K562 (cell line): ENCODE data around the gene KAT7. TPM values are rescaled to one million over a fixed set of nuclear protein-coding genes. Genes with fewer than 3 reads are reported as not detected.

Experiments
- AFF4 ChIP-seq: sonication (generic); formaldehyde crosslinking; IDR thresholded peaks from 2 replicates; pipeline ENCODE4 v1.8.0; 2023; ENCODE audit warnings: mild to moderate bottlenecking, missing genetic modification reagents
- DPF2 ChIP-seq: fragments of 450-650 bp; IDR thresholded peaks from 2 replicates; pipeline ENCODE4 v1.6.1; 2016
- MYC ChIP-seq, 2 experiments: fragments of 250-450 bp in 1 of 2; sonication (Bioruptor Pico) in 1 of 2; IDR thresholded peaks; 2 replicates each; pipeline versions ENCODE4 v1.5.1 to v1.6.1; 2012 to 2021; ENCODE audit warnings: low read depth in 2 of 2, borderline replicate concordance in 1 of 2, improper control_type of control experiment in 1 of 2, low read length in 1 of 2, mild to moderate bottlenecking in 1 of 2, moderate library complexity in 1 of 2
- NCOR1 ChIP-seq: fragments of 450-650 bp; IDR thresholded peaks from 2 replicates; pipeline ENCODE4 v1.6.1; 2016; ENCODE audit warnings: mild to moderate bottlenecking, moderate library complexity
- THAP7 ChIP-seq: fragments of 250-450 bp; sonication (Bioruptor Pico); IDR thresholded peaks from 2 replicates; pipeline ENCODE4 v1.5.0; 2021
- ZBTB5 ChIP-seq: fragments of 450-650 bp; IDR thresholded peaks from 2 replicates; pipeline ENCODE4 v1.6.1; 2017; ENCODE audit warnings: antibody characterized with exemption
- polyA plus RNA-seq, 8 experiments: library from polyadenylated mRNA; depleted of rRNA in 4 of 8; stranded (reverse) in 5 of 8; unstranded in 3 of 8; fragments of >200 nt; fragmentation: Nextera tagmentation in 2 of 8; fragmentation: Illumina TruSeq in 1 of 8; extraction: Ambion mirVana in 2 of 8; extraction: Trizol in 1 of 8; gene quantifications; 2 replicates each; pipeline versions ENCODE4 v1.2.1 to v1.2.3, GENCODE V29; 2011 to 2014; ENCODE audit warnings: inconsistent platforms in 1 of 8, missing spikeins in 1 of 8
- total RNA-seq, 7 experiments: library from RNA; depleted of rRNA in 6 of 7; stranded (reverse); fragments of >200 nt in 6 of 7; fragmentation: Illumina TruSeq in 2 of 7; extraction: Trizol in 2 of 7; gene quantifications; 2 replicates each; pipeline versions ENCODE4 v1.2.1 to v1.2.3, GENCODE V29; 2011 to 2021; ENCODE audit warnings: low replicate concordance in 1 of 7

KAT7 gene
- total and polyA plus RNA-seq, 9 of the 15 experiments (the other 6 are each of a cell fraction or from before 2014, with no cell fraction given): 10.8 to 57.3 (median 34.8) TPM

- TF ChIP-seq AFF4 (0 out of 2 replicates have a peak, but pooled peaks have one; percentile 16), MYC (IDR thresholded peaks at IDR 0.05; ENCODE audit: low read depth, low read length) (0 out of 2 replicates have a peak, but pooled peaks have one; percentile 11), MYC (CRISPR knock-in tag; IDR thresholded peaks at IDR 0.05; ENCODE audit: borderline replicate concordance, low read depth) (no peak), THAP7 (CRISPR knock-in tag) (no peak), DPF2 (no peak), NCOR1 (no peak), ZBTB5 (no peak)
These were observed 730 bp downstream of the KAT7 start (continued) for GRCh38 chr17:49789243-49789578.
